GM12872 (cell line): ENCODE data around the gene TBX1.

ENCODE experiments used
- TF ChIP-seq, protein P1 (sequence below): IDR thresholded peaks from 3 replicates; pipeline ENCODE4 v1.5.1; 2011; ENCODE audit warnings: low read depth, mild to moderate bottlenecking, low read length, moderate library complexity; ENCODE audit not compliant: insufficient read depth

The TBX1 gene

DNA sequence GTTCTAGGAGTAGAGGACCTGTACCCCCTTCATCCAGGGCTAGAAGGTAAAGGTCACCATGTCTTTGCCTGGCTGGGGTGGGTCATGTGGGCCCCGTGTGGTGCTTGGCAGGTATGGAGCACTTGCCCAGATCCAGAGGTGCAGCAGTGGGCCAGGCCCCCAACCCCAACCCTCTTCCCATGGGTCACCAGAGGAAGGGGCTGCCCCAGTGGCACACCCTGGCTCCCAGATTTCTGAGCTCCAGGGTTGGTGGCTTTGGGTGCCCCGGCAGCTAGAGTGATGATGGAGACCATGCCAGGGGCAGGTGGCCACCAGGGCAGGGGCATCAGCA is 39.6 kb upstream of the TBX1 start:
- TF ChIP-seq, protein P1, sequence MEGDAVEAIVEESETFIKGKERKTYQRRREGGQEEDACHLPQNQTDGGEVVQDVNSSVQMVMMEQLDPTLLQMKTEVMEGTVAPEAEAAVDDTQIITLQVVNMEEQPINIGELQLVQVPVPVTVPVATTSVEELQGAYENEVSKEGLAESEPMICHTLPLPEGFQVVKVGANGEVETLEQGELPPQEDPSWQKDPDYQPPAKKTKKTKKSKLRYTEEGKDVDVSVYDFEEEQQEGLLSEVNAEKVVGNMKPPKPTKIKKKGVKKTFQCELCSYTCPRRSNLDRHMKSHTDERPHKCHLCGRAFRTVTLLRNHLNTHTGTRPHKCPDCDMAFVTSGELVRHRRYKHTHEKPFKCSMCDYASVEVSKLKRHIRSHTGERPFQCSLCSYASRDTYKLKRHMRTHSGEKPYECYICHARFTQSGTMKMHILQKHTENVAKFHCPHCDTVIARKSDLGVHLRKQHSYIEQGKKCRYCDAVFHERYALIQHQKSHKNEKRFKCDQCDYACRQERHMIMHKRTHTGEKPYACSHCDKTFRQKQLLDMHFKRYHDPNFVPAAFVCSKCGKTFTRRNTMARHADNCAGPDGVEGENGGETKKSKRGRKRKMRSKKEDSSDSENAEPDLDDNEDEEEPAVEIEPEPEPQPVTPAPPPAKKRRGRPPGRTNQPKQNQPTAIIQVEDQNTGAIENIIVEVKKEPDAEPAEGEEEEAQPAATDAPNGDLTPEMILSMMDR, result no peak

DNA sequence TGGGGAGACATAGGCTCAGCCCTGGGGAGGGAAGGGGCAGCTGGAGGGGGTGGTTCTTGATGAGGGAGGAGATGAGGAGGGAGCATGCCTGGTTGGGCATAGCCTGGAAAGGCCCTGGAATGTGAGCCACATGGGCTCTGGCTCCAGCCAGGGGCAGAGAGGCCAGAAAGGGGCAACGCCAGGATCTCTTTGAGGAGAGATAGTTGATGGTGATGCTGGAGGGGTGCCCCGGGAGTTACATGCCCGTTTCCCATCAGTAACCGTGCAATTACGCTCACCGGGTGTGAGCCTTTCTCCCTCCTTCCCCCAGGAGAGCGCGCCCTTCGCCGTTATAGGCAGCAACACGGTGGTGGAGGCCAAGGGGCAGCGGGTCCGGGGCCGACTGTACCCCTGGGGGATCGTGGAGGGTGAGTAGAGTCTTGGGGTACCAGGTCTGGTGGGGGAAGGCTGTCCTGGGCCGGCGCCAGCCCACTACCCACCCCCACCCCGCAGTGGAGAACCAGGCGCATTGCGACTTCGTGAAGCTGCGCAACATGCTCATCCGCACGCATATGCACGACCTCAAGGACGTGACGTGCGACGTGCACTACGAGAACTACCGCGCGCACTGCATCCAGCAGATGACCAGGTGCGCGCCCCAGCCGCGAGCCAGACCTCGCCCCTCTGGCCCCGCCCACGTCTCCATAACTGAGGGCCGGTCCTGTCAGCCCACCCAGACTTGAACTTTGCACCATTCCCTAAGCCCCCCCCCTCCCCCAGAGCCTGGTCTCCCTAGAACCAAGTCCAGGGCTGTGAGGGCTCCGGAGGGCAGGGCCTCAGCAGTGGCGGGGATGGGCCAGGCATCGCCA is 39.0 kb upstream of the TBX1 start:
- TF ChIP-seq, protein P1, result no peak

DNA sequence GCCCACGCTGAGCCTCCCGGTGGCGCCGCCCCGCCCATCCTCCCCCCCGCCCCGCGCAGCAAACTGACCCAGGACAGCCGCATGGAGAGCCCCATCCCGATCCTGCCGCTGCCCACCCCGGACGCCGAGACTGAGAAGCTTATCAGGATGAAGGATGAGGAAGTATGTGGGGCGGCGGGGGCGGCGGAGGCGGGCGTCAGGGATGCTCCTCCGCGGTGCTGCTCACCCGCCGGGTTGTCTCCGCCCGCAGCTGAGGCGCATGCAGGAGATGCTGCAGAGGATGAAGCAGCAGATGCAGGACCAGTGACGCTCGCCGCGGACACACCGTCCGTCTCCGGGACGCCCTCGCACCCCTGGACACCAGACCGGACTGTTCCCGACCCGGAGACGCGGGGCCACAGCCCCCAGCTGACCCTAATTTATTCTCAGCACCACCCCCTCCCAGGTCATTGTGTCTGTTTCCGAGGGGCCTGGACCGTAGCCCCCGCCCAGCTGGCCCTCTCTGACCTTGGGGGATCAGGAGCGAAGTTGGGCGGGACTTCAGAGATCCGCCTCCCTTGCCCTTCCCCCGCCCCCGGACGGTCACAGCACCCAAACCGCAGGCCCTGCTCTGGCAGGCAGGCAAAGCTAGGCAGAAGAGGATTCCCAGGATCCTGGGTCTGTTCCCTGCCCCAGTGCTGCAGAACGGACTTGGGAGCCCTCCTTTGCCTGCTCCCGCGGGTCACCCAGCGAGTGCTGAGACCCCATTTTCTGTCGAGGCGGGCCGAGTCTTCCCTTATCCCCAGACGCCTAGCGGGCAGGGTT is 38.2 kb upstream of the TBX1 start:
- TF ChIP-seq, protein P1, result no peak

DNA sequence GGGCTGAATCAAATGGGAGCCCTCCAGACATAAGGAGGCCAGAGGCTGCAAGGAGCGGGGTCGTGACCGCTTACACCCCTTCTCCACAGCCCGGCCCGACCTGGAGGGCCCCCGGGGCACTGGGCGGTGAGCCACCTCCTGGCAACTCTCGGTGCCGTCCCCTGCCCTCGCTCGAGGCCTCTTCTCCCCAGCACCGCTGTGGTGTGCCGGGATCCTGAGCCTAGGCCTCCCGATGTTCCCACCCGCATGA is 37.7 kb upstream of the TBX1 start:
- TF ChIP-seq, protein P1, result no peak

GRCh38 chr22:19723232-19723982 is 37.2 kb upstream of the TBX1 start, which contains the start of gene GP1BB:
Gene GP1BB (plus strand): TSS chr22:19723539. CDS start chr22:19723570, 31 bp downstream.
- TF ChIP-seq, protein P1, result 0 out of 3 replicates have a peak, but pooled peaks have one; percentile 3

DNA sequence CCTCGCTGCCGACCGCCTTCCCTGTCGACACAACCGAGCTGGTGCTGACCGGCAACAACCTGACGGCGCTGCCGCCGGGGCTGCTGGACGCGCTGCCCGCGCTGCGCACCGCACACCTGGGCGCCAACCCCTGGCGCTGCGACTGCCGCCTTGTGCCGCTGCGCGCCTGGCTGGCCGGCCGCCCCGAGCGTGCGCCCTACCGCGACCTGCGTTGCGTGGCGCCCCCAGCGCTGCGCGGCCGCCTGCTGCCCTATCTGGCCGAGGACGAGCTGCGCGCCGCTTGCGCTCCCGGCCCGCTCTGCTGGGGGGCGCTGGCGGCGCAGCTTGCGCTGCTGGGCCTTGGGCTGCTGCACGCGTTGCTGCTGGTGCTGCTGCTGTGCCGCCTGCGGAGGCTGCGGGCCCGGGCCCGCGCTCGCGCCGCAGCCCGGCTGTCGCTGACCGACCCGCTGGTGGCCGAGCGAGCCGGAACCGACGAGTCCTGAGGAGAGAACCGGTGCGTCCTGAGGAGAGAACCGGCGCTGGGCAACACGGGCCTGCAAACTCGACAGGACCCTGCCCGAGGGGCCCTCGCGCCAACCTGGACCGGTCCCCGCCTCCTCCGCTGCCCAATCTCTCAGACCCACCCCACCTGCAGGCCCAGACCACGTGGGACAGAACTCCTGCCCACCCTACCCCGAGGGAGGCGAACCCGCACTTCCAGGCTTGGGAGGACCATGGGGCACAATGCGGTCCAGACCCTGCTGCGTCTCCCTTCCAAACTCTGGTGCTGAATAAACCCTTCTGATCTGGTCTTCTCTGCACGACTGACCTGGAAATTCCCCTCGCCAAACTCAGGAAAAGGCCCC is 36.4 kb upstream of the TBX1 start:
- TF ChIP-seq, protein P1, result peak; percentile 29; the same call in 2 of the 3 replicates
